Heart left ventricle (tissue), 13 donors: ENCODE measurements around the gene EMID1.

Experiments
- CTCF ChIP-seq, 12 donors: fragments of 200-600 bp; sonication (generic) in 4 of 12; IDR thresholded peaks; one replicate each; pipeline versions ENCODE4 v1.5.0 to v1.8.0; 2018 to 2022; ENCODE audit warnings: antibody characterized with exemption in 12 of 12, mild to moderate bottlenecking in 5 of 12
- POLR2A ChIP-seq, 2 donors: fragments of 450-650 bp; IDR thresholded peaks; one replicate each; pipeline ENCODE4 v1.6.1; 2017; ENCODE audit warnings: antibody characterized with exemption in 2 of 2, mild to moderate bottlenecking in 2 of 2, moderate library complexity in 2 of 2
- donor health status: ischemic (EF 13 %, LVEDD 7.1; RV severe dilation, severe dysfunction).
- donor health status: DM: no; HTN: yes; CAD: no.
- donor health status: DM: no; HTN: no; CAD: no.
- donor health status: ischemic (EF 25% LVEDD 6.9; RV normal size, moderate dysfunction).
- donor health status: ischemic (EF 25% LVEDD 5.7; RV mildly dilated, moderate dysfunction).
- donor health status: ischemic (EF 35%, LVEDD 5.7; RV mildly dilated, moderate dysfunction).
- donor health status: nonischemic (EF 11% LVEDD 7.7; RV severe dilation, severe dysfunction).
- donor health status: DM: yes; HTN: yes; CAD: no.
- donor health status: PGD.
- donor health status: ischemic (EF 29% LVEDD 5.4; RV normal size, mild dysfunction).
- donor health status: nonischemic (EF 23%, LVEDD 6.1; RV moderate dilation, normal function).

- TF ChIP-seq POLR2A (IDR thresholded peaks at IDR 0.05) (no peak), CTCF (IDR thresholded peaks at IDR 0.05) (no peak)
Measured at GRCh38 chr22:29195118-29195963, 10.4 kb upstream of the EMID1 start.
